CD4-positive, alpha-beta T cell treated with Interleukin-6 for 4 hours (primary cell): ENCODE data around the gene CALN1.
"Not testable (repeated sequence)": the region's sequence is repeated elsewhere in the genome, so short reads cannot be mapped to it uniquely, and the experiment has no call there.

Experiments
- DNase-seq: peaks from one replicate; pipeline ENCODE4 v3.0.0-alpha.2; 2020; ENCODE audit warnings: mixed read lengths

CALN1 gene

DNA sequence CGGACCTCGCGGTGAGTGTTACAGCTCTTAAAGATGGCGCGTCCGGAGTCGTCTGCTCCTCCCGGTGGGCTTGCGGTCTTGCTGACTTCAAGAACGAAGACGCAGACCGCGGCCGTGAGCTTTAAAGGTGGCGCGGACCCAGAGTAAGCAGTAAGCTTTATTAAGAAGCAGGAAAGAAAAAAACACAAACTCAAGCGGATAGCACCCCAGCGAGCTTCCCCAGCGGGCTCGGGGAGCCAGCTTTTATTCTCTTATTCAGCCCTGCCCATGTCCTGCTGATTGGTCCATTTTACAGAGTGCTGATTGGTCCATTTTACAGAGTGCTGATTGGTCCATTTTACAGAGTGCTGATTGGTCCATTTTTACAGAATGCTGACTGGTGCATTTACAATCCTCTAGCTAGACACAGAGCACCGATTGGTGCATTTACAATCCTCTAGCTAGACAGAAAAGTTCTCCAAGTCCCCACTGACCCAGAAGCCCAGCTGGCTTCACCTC lies at the start of gene CALN1:
CALN1 (minus strand) TSS at position 218 of the 498 bp plus-strand sequence.
- not testable (repeated sequence) for DNase-seq

DNA sequence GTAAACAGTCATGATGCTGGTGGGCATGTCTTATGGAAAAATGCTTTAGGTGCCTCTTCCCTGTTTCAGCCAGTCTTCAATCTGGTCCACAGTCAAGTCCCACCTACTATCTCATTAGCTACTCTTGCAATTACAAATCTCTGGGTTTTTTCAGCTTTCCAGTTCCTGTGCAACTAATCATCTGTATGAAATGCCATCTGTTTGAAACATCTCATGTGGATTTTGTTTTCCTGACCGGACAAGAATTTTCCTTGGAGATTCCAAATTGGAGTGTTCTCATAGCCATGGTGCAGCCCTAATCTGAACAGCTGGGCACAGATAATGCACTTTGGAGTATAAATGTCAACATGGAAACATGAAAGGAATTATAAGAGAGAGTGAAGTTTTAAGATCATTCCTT lies 41.3 kb upstream of the CALN1 start:
- no peak for DNase-seq

DNA sequence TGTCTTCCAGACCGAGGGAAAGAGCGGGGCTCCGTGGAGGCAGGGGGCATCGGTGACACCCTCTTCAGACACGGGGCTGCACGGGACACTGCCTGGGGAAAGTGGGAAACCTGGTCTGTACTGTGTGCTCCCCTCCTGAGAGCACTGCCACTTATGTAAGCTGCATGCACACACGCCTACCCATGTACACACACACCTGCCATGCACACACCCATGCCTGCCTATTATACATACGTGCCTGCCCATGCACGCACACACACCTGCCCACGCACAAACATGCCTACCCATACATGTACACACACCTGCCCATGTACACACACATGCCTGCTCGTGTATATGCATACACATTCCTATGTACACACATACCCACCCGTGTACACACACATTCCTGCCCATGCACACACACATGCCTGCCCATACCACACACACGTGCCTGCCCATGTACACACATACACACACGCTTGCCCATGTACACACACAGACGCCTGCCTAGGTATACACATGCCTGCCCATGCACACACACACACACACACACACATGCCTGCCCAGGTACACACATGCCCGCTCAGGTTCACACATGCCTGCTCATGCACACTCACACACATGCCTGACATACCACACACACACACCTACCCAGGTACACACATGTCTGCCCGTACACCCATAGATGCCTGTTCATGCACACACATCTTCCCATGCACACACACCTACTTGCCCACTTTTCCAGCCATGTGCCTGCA lies 35.5 kb upstream of the CALN1 start:
- DNase-seq = no peak

- DNase-seq = no peak
Observed at GRCh38 chr7:72446591-72447462, 34.7 kb upstream of the CALN1 start.

DNA sequence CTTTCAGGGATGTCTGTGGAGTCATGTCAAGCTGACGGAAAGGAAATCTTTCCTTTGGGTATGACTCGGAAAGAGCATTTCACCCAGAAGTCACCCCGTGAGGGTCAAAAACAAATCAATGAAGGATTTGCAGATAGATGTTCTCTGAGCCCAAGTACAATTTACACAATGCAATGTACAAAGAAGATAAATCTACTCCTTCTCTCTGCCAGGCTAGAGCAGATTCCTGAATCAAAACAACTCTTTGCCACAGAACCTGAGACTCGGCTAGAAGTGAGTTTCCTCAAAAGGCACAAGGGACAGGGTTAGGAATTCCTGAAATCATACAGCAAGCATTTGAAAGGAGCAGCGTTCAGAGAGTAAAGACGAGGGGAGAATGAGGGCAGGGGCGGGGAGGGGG lies 34.0 kb upstream of the CALN1 start:
- no peak for DNase-seq

- DNase-seq = no peak
Observed at GRCh38 chr7:72445580-72445979, 33.4 kb upstream of the CALN1 start.

DNA sequence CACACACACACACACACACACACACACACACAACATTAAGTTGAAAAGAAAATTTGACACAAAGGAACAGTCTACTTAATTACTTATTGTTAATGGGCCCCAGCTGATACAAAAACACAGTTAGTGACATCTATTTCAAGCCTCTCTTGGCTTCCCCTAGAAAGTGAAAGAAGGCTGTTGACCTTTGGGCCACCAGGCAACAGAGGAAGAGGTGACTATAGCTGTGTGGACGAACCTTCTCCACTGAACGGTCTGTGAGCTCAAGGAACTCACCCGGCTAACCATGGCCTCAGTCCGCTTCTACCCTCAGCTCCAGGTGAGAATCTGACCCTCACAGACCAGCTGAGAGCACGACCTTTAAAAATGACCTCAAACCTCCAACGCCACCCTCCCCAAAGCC lies 32.9 kb upstream of the CALN1 start:
- DNase-seq = no peak

DNA sequence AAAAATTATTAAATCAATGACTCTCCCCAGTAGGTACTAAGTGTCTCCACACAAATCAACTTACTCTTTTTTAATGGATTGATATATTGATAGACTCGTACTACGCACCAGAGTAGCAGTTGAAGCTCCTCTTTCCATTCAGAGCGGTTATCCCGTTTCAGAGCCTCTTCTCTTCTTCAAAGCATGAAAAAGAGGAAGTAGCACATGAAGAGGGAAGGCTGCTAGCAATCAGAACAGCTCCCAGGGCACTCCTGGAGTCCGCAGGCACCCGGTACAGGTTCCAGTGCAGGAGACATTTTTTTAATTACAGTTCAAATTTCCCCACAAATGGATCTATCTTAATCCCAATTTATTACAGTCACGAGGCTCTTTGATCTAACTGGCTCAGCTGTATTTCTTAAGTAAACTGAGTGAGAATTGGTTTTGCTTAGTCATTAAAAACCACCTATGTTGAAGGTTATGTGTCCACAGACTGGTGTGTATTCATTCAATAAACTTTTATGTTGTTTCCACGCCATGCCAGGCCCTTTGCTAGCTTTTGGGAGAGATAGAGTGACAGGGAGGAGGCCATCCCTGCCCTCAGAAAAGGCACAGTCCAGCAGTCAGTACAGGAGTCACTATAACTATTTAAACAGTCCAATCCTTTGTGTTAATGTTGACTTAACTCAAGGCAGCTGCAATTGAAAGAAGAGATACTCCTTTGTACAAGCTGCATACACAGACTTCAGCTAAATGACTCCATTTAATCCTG lies 32.1 kb upstream of the CALN1 start:
- no peak for DNase-seq

DNA sequence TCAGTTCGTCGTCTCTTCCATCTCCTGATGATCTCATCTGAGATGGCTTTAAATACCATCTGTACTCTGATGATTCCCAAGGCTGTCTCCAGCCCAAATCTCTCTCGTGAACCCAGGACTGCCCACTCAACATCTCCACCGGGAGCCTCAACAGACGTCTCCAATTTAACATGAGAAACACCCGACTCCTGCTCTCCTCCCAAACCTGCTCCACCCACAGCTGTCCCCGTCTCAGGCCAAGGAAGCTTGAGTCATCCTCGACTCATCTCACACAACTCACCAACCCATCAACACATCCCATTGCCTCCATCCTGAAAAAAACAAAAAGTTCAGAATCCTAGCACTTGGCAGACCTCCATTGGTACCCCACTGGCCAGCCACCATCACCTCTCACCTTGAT lies 29.7 kb upstream of the CALN1 start:
- DNase-seq = no peak

GRCh38 chr7:72438491-72438890 lies 26.4 kb upstream of the CALN1 start:
- DNase-seq = no peak

DNA sequence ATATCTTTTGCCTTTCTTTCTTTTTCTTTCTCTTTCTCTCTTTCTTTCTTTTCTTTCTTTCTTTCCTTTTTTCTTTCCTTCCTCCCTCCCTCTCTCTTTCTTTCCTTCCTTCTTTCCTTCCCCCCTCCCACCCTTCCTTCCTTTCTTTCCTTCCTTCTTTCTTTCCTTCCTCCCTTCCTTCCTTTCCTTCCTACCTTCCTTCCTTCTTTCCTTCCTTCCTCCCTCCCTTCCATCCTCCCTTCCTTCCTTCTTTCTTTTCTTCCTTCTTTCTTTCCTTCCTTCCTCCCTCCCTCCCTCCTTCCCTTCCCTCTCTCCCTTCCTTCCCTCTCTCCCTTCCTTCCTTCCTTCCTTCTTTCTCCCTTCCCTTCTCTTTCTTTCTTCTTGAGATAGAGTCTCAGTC lies 25.5 kb upstream of the CALN1 start:
- DNase-seq = no peak

DNA sequence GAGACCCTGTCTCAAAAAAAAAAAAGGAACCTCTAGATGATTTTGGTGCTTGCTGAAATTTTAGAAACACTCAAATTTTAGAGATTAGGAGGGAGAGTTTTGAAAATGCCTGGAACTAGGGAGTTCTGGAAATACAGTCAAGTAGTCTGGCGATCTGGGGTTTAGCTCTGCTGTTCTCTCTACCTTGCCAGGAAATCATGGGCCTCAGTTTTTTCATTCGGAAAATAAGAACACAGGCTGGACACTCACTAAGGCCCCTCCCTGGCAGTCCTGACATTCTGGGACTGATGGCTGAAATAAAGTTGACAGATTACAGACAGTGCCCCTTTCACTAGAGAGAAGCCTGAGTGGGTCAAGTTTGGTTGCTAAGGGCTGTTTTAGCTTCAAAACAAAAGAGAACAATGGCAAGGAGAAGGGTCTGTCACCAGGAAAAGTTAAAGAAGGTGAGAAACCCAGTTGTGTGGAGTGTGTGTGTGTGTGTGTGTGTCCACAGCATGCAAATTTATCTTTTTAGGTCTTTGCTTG lies 25.0 kb upstream of the CALN1 start:
- no peak for DNase-seq

GRCh38 chr7:72435925-72436480 lies 23.9 kb upstream of the CALN1 start:
- DNase-seq = no peak

DNA sequence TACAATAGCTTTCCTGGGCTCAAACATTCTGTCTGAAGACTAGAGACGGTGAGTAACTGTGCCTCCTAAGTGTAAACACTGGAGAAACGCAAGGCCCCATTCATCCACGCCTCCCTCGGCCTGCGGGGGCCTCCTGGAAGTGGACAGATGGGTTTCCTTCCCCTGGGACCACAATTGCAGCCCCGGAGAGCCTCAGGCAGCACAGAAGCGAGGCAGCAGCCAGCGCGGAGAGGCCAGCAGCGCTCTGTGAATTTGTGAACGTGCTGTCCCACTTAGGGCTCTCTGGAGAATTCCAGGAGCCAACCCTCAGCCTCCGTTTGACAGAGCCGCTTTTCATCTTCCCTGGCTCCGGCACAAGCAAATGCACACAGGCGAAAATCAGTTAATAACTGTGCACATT lies 23.2 kb upstream of the CALN1 start:
- DNase-seq = no peak

GRCh38 chr7:72430531-72430930 lies 18.4 kb upstream of the CALN1 start:
- no peak for DNase-seq

- no peak for DNase-seq
Observed at GRCh38 chr7:72429316-72429715, 17.2 kb upstream of the CALN1 start.

- DNase-seq = no peak
Observed at GRCh38 chr7:72416846-72417245, 4.7 kb upstream of the CALN1 start.

DNA sequence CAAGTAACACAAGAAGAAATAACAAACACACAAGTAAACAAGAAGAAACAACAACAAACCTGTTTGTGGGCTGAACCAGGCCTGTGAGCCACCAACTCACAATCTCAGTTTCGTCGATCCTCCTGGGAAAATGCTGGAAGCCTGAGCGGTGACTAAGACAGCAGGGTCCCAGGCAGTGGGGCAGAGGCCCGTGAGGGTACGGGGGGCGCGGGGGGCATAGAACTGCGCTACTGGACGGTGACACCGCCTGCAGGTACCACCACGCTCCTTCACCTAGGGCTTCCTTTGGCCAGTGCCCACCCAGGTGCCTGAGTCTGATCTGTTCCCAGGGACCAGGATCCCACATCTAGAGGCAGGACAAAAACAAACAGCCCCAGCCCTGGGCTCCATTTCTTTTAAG lies 3.4 kb upstream of the CALN1 start:
- no peak for DNase-seq

DNA sequence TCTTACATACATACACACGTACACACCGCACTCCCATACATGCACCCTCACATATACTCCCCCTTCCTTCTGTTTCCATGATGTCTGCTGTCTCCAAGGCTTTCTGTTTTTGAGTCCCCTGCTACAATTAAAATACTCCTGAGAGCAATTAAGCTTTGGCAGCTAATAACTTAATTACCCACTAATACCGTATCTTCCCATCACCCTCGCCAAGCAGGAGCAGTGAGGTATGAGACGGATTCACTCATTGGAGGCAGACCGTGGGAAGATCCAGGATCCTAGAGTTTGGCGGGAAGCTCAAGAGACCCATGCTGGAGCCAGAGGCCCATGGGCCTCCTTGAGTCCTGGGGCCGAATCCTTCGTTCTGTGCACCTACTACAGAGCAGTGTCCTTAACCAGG lies 1.7 kb upstream of the CALN1 start:
- DNase-seq = no peak

DNA sequence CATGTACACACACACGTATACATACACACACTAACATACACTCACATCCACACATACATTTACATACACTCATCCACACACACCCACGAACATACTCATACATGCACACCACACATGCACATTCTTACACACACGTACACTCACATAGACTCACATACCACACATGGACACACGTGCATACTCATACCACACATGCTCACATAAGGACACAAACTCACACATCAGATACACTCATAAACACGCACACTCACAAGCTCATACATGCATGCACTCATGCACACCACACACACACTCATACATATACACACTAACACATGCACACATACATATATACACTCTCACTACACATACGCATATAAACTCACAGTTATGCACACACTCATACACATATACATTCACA lies 1.2 kb upstream of the CALN1 start:
- no peak for DNase-seq

- DNase-seq = no peak
Observed at GRCh38 chr7:72411419-72411818, 719 bp downstream of the CALN1 start.

- DNase-seq = no peak
Observed at GRCh38 chr7:72409638-72410015, 2.5 kb downstream of the CALN1 start.
